ENCODE measurements around the gene USH1C.

- no peak for TF ChIP-seq EZH2 (IDR thresholded peaks at IDR 0.05; ENCODE audit: insufficient read depth, poor library complexity, severe bottlenecking)
- no peak for TF ChIP-seq EZH2phosphoT487 (IDR thresholded peaks at IDR 0.05; ENCODE audit: insufficient read depth, low read depth)
Measured at GRCh38 chr11:17591293-17591692, 47.1 kb upstream of the USH1C start.
